Left lung (tissue), 10 donors: Measurements from ENCODE around the gene CNOT2. TPM values are rescaled to one million over a fixed set of nuclear protein-coding genes. Genes with fewer than 3 reads are reported as not detected.

ENCODE experiments used
- ATAC-seq: fragments of 200-7000 bp; cut with Tn5 transposase; one replicate; pipeline ENCODE4 v1.9.1; 2020; ENCODE audit warnings: moderate library complexity
- DNase-seq, 4 donors: peaks; one replicate each; pipeline ENCODE4 v3.0.0-alpha.2; 2013 to 2020
- H3K27ac ChIP-seq, 2 donors: fragments of 200-600 bp; sonication (generic) in 1 of 2; one replicate each; pipeline versions ENCODE4 v1.5.0 to v1.8.0; 2020 to 2021
- H3K27me3 ChIP-seq, 2 donors: fragments of 200-600 bp; sonication (generic) in 1 of 2; one replicate each; pipeline versions ENCODE4 v1.5.0 to v1.8.0; 2020 to 2021
- H3K36me3 ChIP-seq, 2 donors: fragments of 200-600 bp; sonication (generic) in 1 of 2; one replicate each; pipeline versions ENCODE4 v1.5.0 to v1.8.0; 2020 to 2021
- H3K4me1 ChIP-seq, 2 donors: fragments of 200-600 bp; one replicate each; pipeline ENCODE4 v1.8.0; 2021
- H3K4me3 ChIP-seq, 2 donors: fragments of 200-600 bp; sonication (generic) in 1 of 2; one replicate each; pipeline versions ENCODE4 v1.5.0 to v1.8.0; 2020 to 2021; ENCODE audit warnings: mild to moderate bottlenecking in 1 of 2
- H3K9me3 ChIP-seq, 2 donors: fragments of 200-600 bp; sonication (generic) in 1 of 2; one replicate each; pipeline versions ENCODE4 v1.5.0 to v1.8.0; 2020 to 2021
- intact Hi-C, 2 donors: fragments of 100-400 bp; cut with DNase I; formaldehyde crosslinking; loops; one replicate each; pipeline versions ENCODE4 v1.11.2 to v1.14.2; 2022
- polyA plus RNA-seq, 6 donors: library from polyadenylated mRNA; unstranded; fragments of 120-200 nt; gene quantifications; one replicate each; pipeline ENCODE4 v1.2.1, GENCODE V29; 2013; ENCODE audit not compliant: insufficient read length in 6 of 6
- total RNA-seq, 2 donors: library from RNA; stranded (reverse); fragmentation: NEBNext Ultra II Directional; extraction: Animal tissue kit (Norgen Biotek cat#: 25700); gene quantifications; one replicate each; pipeline ENCODE4 v1.2.1, GENCODE V29; 2021
- TF ChIP-seq, protein P1 (sequence below), 2 donors: fragments of 200-600 bp; sonication (generic) in 1 of 2; IDR thresholded peaks; one replicate each; pipeline versions ENCODE4 v1.5.0 to v1.8.0; 2021; ENCODE audit warnings: antibody characterized with exemption in 2 of 2
- donor health status: DM: no; HTN: yes; CAD: no.
- donor health status: DM: no; HTN: no; CAD: no.

Gene CNOT2
- total and polyA plus RNA-seq, 8 donors: 52.3 to 161 (median 135) TPM

GRCh38 chr12:70265132-70265531 lies 21.9 kb downstream of the CNOT2 start:
- H3K36me3 ChIP-seq: no peaks in the 10 kb centered on the region
- TF ChIP-seq, protein P1, sequence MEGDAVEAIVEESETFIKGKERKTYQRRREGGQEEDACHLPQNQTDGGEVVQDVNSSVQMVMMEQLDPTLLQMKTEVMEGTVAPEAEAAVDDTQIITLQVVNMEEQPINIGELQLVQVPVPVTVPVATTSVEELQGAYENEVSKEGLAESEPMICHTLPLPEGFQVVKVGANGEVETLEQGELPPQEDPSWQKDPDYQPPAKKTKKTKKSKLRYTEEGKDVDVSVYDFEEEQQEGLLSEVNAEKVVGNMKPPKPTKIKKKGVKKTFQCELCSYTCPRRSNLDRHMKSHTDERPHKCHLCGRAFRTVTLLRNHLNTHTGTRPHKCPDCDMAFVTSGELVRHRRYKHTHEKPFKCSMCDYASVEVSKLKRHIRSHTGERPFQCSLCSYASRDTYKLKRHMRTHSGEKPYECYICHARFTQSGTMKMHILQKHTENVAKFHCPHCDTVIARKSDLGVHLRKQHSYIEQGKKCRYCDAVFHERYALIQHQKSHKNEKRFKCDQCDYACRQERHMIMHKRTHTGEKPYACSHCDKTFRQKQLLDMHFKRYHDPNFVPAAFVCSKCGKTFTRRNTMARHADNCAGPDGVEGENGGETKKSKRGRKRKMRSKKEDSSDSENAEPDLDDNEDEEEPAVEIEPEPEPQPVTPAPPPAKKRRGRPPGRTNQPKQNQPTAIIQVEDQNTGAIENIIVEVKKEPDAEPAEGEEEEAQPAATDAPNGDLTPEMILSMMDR (IDR thresholded peaks at IDR 0.05): no peak
- intact Hi-C loops: no loop called here
- no peak overlapping the region for H3K27ac ChIP-seq
- H3K4me3 ChIP-seq: no peak overlapping the region
- H3K4me1 ChIP-seq: peaks cover 6 to 34% of the 10 kb centered on the region in 2 donors
- no peaks in the 10 kb centered on the region for H3K27me3 ChIP-seq
- DNase-seq (no peak), ATAC-seq (no peak)
- no peaks in the 10 kb centered on the region for H3K9me3 ChIP-seq

DNA sequence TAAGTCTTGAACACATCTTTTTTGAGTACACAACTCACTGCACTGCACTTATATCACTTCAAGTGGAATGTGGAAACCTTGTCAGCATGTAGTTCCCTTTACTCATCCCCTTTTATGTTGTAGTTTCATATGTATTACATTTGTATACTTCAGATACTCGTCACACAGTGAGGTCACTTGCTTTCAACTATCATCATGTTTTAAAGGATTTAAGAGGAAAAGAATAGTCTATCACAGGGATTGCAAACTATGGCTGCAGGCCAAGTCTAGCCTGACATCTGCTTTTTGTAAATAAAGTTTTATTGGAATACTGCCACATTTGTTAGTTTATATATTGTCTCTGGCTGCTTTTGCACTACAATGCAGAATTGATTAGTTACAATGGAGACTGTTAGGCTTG lies 24.3 kb downstream of the CNOT2 start:
- Histone ChIP-seq H3K4me3 (no peak overlapping the region), H3K9me3 (no peaks in the 10 kb centered on the region), H3K27me3 (no peaks in the 10 kb centered on the region), H3K27ac (no peak overlapping the region), H3K36me3 (no peaks in the 10 kb centered on the region), H3K4me1 (peaks cover 14 to 44% of the 10 kb centered on the region in 2 donors)
- TF ChIP-seq, protein P1 (IDR thresholded peaks at IDR 0.05): no peak
- intact Hi-C loops: no loop called here
- no peak for DNase-seq
- no peak for ATAC-seq

DNA sequence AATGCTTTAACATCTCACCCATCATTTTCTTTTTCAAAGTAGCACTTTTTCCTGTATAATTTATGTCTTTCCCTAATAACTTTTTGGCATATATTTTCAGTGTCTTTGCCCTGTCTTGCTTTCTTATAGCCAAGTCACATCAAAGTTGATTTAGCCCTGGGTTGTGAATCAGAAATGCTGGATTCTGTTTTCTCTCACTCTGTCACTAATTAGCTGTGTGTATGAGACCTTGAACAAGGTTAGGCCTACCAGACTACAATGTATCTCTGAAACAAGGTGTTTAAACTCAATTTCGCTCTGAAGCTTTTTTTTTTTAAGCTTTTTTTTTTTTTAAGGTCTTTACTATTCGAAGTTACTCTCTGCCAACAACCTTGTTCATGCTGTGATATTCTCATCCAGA lies 25.7 kb downstream of the CNOT2 start:
- Histone ChIP-seq H3K27ac (no peak overlapping the region), H3K9me3 (no peaks in the 10 kb centered on the region), H3K4me1 (peaks cover 14 to 43% of the 10 kb centered on the region in 2 donors), H3K27me3 (no peaks in the 10 kb centered on the region), H3K36me3 (no peaks in the 10 kb centered on the region), H3K4me3 (no peak overlapping the region)
- intact Hi-C loops: no loop called here
- TF ChIP-seq, protein P1 (IDR thresholded peaks at IDR 0.05): no peak
- ATAC-seq: no peak
- no peak for DNase-seq

DNA sequence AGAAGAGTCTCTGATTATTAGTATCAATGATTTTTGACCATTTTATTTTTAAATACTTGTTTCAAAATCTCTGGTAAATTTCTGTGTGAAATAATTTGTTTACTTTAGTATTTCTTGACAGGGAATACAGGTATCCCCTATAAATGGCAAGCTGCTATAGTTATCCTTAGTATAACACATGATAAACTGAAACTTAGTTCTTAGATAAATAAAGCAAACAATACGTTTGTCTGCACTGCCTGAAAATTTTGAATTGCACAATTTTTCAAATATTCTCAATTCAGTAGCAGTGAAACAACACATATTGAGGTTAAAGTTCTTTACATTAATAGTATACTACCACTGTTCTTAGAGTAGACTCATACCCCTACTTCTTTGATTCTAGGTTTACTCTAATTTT lies 26.9 kb downstream of the CNOT2 start:
- Histone ChIP-seq H3K36me3 (no peaks in the 10 kb centered on the region), H3K27ac (no peak overlapping the region), H3K4me3 (no peak overlapping the region), H3K4me1 (peaks cover 14 to 38% of the 10 kb centered on the region in 2 donors), H3K27me3 (no peaks in the 10 kb centered on the region), H3K9me3 (no peaks in the 10 kb centered on the region)
- intact Hi-C loops: no loop called here
- ATAC-seq (peak; percentile 21), DNase-seq (no peak)
- TF ChIP-seq, protein P1 (IDR thresholded peaks at IDR 0.05): no peak

DNA sequence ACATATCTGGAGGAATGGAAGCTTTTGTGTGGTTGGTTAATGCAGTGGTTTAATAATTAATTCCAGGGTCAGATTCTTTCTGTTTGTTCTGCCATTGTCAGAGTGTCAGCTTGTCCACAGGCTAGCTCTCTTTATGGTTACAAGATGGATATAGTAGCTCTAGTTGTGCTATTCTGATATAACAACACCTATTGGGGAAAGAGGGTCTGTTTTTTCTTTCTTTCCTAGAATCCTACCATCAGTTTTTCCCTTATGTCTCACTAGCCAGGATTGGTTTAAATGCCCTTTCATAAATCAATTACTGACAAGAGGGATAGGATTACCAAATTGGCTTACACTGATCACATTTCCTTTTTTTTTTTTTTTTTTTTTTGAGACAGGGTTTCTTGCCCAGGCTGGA lies 27.8 kb downstream of the CNOT2 start:
- DNase-seq: no peak
- intact Hi-C loops: no loop called here
- TF ChIP-seq, protein P1 (IDR thresholded peaks at IDR 0.05): no peak
- no peaks in the 10 kb centered on the region for H3K9me3 ChIP-seq
- H3K36me3 ChIP-seq: no peaks in the 10 kb centered on the region
- no peak overlapping the region for H3K4me3 ChIP-seq
- no peak overlapping the region for H3K27ac ChIP-seq
- ATAC-seq: peak; percentile 73
- peaks cover 14 to 38% of the 10 kb centered on the region in 2 donors for H3K4me1 ChIP-seq
- no peaks in the 10 kb centered on the region for H3K27me3 ChIP-seq
